Activated CD4-positive, alpha-beta T cell treated with anti-CD3 and anti-CD28 coated beads, Interleukin-2, amount 10 ng/mL, durations not matched to agents 24 days and 14 days (primary cell): ENCODE results near the gene CDC14A. TPM values are rescaled to one million over a fixed set of nuclear protein-coding genes. Genes with fewer than 3 reads are reported as not detected.

Experiments used
- DNase-seq: peaks from one replicate; pipeline ENCODE4 v3.0.0; 2022
- H3K27ac Mint-ChIP-seq: one replicate; pipeline ENCODE4 v1.8.0; 2022; ENCODE audit warnings: mild to moderate bottlenecking, mixed read lengths
- H3K27me3 Mint-ChIP-seq: one replicate; pipeline ENCODE4 v1.8.0; 2022; ENCODE audit warnings: mixed read lengths
- H3K36me3 Mint-ChIP-seq: one replicate; pipeline ENCODE4 v1.8.0; 2022; ENCODE audit warnings: low read depth, mild to moderate bottlenecking, mixed read lengths
- H3K4me1 Mint-ChIP-seq: one replicate; pipeline ENCODE4 v1.8.0; 2021; ENCODE audit warnings: mixed read lengths
- H3K4me3 Mint-ChIP-seq: one replicate; pipeline ENCODE4 v1.8.0; 2022; ENCODE audit warnings: mild to moderate bottlenecking, moderate library complexity, mixed read lengths
- H3K9me3 Mint-ChIP-seq: one replicate; pipeline ENCODE4 v1.8.0; 2021; ENCODE audit warnings: mixed read lengths
- intact Hi-C: fragments of 100-400 bp; cut with micrococcal nuclease; formaldehyde crosslinking; loops from one replicate; pipeline ENCODE4 v1.15.1; 2023
- total RNA-seq: library from RNA; stranded (reverse); gene quantifications from 2 replicates; pipeline ENCODE4 v1.2.3, GENCODE V29; 2022

Gene CDC14A
- total RNA-seq, 1 donor from 2014 or later: 10.3 TPM

DNA sequence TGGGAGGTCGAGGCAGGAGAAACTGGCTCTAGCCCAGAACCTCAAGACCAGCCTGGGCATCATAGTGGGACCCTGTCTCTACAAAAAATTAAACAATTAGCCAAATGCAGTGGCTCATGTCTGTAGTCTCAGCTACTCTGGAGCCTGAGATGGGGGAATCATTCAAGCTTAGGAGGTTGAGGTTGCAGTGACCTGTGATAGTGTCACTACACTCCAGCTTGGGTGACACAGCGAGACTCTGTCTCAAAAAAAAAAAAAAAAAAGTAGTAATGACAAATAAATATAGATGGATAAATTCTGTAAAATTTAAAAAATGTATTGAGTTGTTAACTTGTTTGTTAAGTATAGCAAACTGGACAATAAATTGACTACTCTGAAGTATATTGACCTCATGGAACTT is 5.9 kb upstream of the CDC14A start:
- intact Hi-C loops: no loop called here
- Mint-ChIP-seq H3K27ac (no peak overlapping the region), H3K9me3 (no peaks in the 10 kb centered on the region), H3K4me1 (peaks cover 6% of the 10 kb centered on the region), H3K27me3 (peaks cover 11% of the 10 kb centered on the region), H3K36me3 (no peaks in the 10 kb centered on the region), H3K4me3 (no peak overlapping the region)
- DNase-seq: no peak

DNA sequence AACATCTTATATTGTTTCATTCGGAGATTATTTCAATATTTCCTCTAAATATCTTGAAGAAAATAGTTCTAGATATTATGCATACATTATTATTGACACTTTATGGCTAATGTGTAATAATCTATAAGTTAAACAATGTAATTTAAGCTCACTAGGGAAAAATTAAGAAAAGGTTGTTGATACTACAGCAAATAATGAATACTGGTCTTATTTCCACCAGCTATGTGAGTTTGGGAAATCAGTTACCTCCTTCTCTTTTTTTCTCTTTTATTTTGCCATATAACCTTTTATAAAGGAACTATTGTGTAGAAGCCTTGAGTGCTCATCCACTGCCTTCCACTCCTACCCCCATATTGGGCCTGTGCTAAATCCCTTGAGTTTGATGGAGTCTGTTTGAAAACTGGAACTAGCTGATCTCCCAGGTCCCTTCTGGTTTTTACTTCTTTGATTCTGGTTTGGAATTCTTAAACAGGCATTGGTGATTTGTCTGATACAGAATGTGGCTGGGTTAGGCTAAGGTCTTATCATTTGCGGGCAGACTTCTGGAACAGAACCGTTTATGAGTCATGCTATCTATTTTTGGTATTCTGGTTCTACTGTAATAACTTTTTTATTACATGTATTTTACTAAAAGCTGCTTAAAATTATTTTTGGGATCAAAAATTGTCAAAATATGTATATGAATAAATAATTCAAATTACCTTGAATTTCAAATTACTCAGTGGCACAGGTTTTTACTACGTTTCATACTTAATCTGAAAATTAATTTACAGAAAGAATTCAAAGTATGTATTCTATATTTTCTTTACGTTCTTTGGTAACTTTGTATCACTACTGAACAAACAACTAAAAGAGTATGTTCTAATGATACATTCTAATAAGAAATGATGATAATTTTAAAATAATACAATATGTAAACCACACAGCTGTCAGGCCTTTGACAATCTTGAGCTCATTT is 5.0 kb upstream of the CDC14A start:
- Mint-ChIP-seq H3K4me1 (peaks cover 11% of the 10 kb centered on the region), H3K36me3 (peaks cover 2% of the 10 kb centered on the region), H3K27ac (no peak overlapping the region), H3K27me3 (peaks cover 6% of the 10 kb centered on the region), H3K4me3 (no peak overlapping the region), H3K9me3 (no peaks in the 10 kb centered on the region)
- DNase-seq: no peak
- intact Hi-C loops: no loop called here

DNA sequence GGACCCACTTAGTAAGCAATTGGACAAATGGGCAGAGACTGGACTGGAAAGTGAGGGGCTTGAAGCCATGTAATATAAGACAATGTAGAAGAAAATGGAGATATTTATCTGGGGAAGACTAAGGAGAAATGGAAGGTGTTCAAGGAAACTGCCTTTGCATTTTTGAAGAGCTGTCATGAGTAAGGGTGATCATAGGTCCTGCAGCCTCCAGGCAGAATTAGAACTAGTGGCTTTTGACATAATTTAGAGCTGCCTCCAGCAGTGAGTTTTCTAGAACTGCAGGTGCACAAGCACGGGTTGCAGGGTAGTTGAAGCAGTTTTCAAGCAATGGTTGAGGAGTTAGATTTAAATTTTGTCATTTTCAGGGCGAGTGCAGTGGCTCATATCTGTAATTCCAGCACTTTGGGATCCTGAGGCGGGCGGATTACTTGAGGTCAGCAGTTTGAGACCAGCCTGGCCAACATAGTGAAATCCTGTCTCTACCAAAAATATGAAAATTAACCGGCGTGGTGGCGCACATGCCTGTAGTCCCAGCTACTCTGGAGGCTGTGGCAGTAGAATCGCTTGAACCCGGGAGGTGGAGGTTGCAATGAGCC is 3.7 kb upstream of the CDC14A start:
- Mint-ChIP-seq H3K36me3 (peaks cover 7% of the 10 kb centered on the region), H3K9me3 (no peaks in the 10 kb centered on the region), H3K27ac (no peak overlapping the region), H3K4me1 (peaks cover 17% of the 10 kb centered on the region), H3K27me3 (peaks cover 6% of the 10 kb centered on the region), H3K4me3 (no peak overlapping the region)
- no peak for DNase-seq
- intact Hi-C loops: no loop called here

DNA sequence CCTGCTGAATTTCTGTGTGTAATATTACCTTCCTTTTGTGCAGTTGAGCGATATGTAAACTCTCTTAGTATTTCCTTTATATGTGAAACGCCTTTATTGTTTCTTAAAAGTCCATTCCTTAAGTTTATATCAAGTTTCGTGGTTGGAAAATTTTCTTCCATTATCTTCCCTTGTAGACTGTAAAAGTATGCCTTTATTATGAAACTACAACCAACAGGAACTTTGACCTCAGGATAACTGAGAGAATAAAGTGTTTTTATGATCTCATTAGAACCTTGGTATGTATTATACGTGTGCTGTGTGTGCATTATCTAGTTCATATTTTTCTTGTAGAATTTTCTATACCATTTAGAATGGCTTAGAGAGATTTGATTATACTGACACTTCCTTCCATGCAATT is 3.1 kb upstream of the CDC14A start:
- Mint-ChIP-seq H3K4me1 (peaks cover 23% of the 10 kb centered on the region), H3K9me3 (no peaks in the 10 kb centered on the region), H3K27ac (no peak overlapping the region), H3K4me3 (no peak overlapping the region), H3K36me3 (peaks cover 9% of the 10 kb centered on the region), H3K27me3 (peaks cover 3% of the 10 kb centered on the region)
- DNase-seq: no peak
- intact Hi-C loops: no loop called here

DNA sequence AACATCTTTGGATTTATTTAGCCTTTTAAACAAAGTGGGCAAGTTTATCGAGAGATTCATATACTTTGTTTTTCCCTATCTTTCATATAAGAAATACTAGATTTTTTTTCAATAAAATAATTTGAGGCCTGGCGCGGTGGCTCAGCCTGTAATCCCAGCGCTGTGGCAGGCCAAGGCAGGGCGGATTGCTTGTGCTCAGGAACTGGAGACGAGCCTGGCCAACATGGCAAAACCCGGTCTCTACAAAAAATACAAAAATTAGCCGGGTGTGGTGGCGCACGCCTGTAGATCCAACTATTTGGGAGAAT is 1.6 kb upstream of the CDC14A start:
- DNase-seq: no peak
- peak overlapping the region; percentile 98 for H3K27ac Mint-ChIP-seq
- H3K4me3 Mint-ChIP-seq: peak overlapping the region; percentile 96
- H3K4me1 Mint-ChIP-seq: peaks cover 37% of the 10 kb centered on the region
- H3K27me3 Mint-ChIP-seq: peaks cover 3% of the 10 kb centered on the region
- intact Hi-C loops: loop anchor here (5.0 to 10.0 kb wide), 3 partner anchors 103 to 887 kb away; partner anchors contain the start of genes DBT, GPR88 and S1PR1
- H3K9me3 Mint-ChIP-seq: no peaks in the 10 kb centered on the region
- H3K36me3 Mint-ChIP-seq: peaks cover 21% of the 10 kb centered on the region

DNA sequence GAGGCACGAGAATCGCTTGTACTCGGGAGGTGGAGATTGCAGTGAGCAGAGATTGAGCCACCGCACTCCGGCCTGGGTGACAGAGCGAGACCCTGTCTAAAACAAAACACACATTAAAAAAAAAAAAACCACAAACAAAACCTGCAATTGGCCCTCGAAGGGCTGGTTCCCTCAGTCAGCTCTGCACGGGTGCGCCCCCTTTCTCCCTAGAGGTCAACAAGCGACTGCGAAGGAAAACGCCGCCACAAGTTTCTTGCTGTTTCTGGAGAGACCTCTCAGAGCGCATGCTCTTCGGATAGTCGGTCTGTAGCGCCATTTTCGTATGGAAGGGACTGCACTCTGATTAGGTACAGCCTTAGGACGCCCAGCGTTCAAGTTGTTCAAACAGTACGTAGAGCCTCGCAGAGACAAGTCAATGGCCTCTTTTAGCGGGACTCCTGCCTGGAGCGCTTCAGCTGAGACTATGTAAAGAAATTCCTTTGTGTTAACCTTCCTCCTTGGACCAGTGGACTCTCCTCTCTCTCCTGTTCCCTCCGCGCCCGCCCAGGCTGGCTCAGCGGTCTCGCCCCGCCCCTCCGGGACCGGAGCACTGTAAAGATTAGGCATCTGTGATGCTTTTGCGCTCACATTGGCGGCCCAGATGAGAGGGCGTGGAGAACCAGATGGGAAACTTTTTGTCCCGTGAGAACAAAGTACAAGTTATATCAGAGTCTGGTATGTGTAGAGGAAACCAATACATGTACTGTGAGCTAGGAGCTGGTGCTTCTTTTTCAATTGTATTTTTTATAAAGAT is 1.0 kb upstream of the CDC14A start:
- intact Hi-C loops: loop anchor here (5.0 to 10.0 kb wide), 3 partner anchors 104 to 886 kb away; partner anchors contain the start of genes DBT, GPR88 and S1PR1
- peaks cover 42% of the 10 kb centered on the region for H3K4me1 Mint-ChIP-seq
- DNase-seq: peak; percentile 96
- H3K27me3 Mint-ChIP-seq: no peaks in the 10 kb centered on the region
- H3K4me3 Mint-ChIP-seq: peak overlapping the region; percentile 96
- H3K9me3 Mint-ChIP-seq: no peaks in the 10 kb centered on the region
- H3K27ac Mint-ChIP-seq: peak overlapping the region; percentile 98
- H3K36me3 Mint-ChIP-seq: peaks cover 27% of the 10 kb centered on the region

DNA sequence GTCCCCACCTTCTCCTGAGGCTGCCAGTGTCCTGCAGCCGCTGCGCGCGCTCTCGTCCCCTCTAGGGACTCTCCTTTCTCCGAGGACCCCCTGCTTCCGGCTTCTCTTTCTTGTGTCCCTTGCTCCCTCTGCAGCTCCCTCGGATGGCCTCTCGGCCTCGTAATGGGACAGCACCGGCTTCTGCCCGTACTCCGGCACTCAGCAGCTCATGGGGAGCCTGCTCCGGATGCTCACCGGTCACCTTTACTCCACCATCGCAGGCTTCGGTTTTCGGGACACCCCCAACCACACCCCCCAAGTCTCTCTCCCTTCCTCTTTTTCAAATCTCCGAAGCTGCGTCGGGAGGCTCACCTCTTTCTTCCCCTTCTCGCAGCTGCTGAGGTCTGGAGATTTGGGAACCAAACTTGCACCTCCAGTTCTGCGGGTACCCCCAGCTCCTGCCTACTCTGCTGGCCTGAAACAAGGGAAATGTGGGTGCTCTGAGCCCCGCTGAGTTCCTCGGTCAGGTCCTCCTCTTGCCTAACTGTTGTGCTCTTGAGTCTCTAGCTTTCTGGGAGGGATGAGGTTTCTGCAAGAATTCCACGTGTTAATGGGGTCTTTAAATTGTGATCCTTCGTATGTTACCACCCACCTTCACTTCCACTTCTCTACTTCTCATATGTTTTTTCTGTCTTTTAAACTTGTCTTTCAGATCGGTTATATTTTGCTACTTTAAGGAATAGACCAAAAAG is 930 bp downstream of the CDC14A start:
- Mint-ChIP-seq H3K9me3 (no peaks in the 10 kb centered on the region), H3K36me3 (peaks cover 35% of the 10 kb centered on the region), H3K4me1 (peaks cover 54% of the 10 kb centered on the region), H3K4me3 (peak overlapping the region; percentile 96), H3K27me3 (no peaks in the 10 kb centered on the region), H3K27ac (peak overlapping the region; percentile 98)
- DNase-seq: peak; percentile 83
- intact Hi-C loops: loop anchor here (2.0 to 10.0 kb wide), 5 partner anchors 106 to 884 kb away; partner anchors contain the start of genes DBT, EXTL2, GPR88 and S1PR1

DNA sequence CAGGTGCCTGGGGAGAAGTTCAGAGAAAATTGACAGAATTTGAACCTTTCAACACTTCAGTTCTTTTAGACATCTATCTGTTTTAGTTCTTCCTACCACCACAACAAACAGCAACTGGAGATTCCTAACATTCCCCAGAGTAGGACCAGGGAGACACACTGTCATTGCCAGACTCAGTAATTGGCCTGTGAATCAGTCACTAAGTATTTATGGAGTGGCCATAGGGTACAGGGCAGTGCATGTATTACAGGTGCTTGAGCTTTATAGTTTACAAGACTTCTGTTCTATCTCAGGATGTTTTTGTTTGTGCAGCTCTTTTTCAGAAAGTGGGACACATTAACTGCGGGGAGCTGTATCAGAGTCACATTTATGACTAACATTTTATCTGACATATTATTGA is 1.7 kb downstream of the CDC14A start:
- Mint-ChIP-seq H3K27ac (peak overlapping the region; percentile 98), H3K9me3 (no peaks in the 10 kb centered on the region), H3K27me3 (no peaks in the 10 kb centered on the region), H3K36me3 (peaks cover 39% of the 10 kb centered on the region), H3K4me3 (peak overlapping the region; percentile 96), H3K4me1 (peaks cover 57% of the 10 kb centered on the region)
- intact Hi-C loops: loop anchor here (2.0 to 10.0 kb wide), 5 partner anchors 107 to 883 kb away; partner anchors contain the start of genes DBT, EXTL2, GPR88 and S1PR1
- peak; percentile 63 for DNase-seq

DNA sequence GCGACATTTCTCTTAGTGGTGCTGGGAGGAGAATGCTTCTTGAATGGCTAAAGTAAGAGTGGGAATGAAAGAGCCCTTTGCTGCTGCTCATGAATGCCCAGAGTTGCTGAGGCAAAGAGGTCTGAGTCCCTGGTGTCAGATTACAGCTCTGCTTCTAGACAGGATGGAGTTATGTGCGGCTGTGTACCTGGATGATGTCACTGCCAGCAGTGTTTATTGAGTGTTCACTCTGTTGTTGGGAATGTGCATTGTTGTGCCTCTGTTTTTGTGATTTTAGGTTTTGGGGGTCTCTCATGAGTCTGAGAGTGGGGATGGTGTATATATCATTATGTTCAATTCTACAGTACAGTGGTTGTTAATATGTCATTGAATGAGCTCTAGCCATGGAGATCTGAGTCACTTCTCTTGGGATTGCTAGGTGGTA is 2.7 kb downstream of the CDC14A start:
- H3K9me3 Mint-ChIP-seq: no peaks in the 10 kb centered on the region
- peak; percentile 74 for DNase-seq
- peaks cover 61% of the 10 kb centered on the region for H3K4me1 Mint-ChIP-seq
- H3K27me3 Mint-ChIP-seq: no peaks in the 10 kb centered on the region
- H3K36me3 Mint-ChIP-seq: peaks cover 45% of the 10 kb centered on the region
- H3K4me3 Mint-ChIP-seq: peak overlapping the region; percentile 96
- intact Hi-C loops: loop anchor here (5.0 to 10.0 kb wide), 3 partner anchors 108 to 882 kb away; partner anchors contain the start of genes DBT, GPR88 and S1PR1
- peak overlapping the region; percentile 71 for H3K27ac Mint-ChIP-seq

DNA sequence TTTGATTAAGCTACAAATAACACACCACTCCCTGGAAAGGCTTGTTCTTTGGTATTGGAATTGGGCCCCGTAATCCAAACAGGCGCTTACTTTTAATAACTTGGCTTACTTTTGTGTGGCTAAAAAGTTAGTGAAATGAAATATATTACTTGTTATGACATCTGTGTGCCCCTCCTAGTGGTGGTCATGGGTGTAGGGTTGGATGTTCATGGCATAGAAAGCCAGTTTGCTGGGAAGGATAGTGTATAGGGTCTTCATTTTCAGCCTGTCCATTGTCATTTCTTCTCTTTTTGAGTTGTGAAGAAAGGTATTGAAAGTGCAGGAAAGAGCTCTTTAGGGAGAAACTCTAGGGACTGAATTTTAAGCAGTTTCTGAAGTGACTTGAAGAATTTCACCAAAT is 5.9 kb downstream of the CDC14A start:
- DNase-seq: peak; percentile 61
- H3K4me3 Mint-ChIP-seq: no peak overlapping the region
- no peaks in the 10 kb centered on the region for H3K27me3 Mint-ChIP-seq
- H3K9me3 Mint-ChIP-seq: no peaks in the 10 kb centered on the region
- peaks cover 61% of the 10 kb centered on the region for H3K36me3 Mint-ChIP-seq
- intact Hi-C loops: loop anchor here (10.0 kb wide), 1 partner anchor 177 kb away; the partner anchor contains the start of gene GPR88
- H3K27ac Mint-ChIP-seq: no peak overlapping the region
- peaks cover 66% of the 10 kb centered on the region for H3K4me1 Mint-ChIP-seq

DNA sequence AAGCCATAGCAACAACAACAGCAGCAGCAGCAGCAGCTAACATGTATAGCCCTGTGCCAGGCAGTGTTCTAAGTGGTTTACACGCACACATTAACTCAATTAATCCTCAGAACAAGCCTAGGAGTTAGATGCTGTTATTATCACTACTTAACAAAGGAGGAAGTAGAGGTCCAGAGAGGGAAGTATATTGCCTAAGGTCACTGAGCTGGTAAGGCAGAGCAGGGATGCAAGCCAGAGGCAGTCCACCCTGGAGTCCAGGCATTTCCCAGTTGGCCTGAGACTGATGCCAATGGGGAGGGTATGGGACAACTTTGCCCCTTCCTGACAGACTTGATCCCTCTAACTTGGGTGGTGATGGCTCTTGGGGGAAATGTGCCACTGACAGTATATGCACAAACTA is 6.8 kb downstream of the CDC14A start:
- no peak overlapping the region for H3K4me3 Mint-ChIP-seq
- intact Hi-C loops: loop anchor here (10.0 kb wide), 1 partner anchor 176 kb away; the partner anchor contains the start of gene GPR88
- H3K9me3 Mint-ChIP-seq: no peaks in the 10 kb centered on the region
- no peak overlapping the region for H3K27ac Mint-ChIP-seq
- peaks cover 59% of the 10 kb centered on the region for H3K36me3 Mint-ChIP-seq
- H3K4me1 Mint-ChIP-seq: peaks cover 58% of the 10 kb centered on the region
- peak; percentile 53 for DNase-seq
- no peaks in the 10 kb centered on the region for H3K27me3 Mint-ChIP-seq

DNA sequence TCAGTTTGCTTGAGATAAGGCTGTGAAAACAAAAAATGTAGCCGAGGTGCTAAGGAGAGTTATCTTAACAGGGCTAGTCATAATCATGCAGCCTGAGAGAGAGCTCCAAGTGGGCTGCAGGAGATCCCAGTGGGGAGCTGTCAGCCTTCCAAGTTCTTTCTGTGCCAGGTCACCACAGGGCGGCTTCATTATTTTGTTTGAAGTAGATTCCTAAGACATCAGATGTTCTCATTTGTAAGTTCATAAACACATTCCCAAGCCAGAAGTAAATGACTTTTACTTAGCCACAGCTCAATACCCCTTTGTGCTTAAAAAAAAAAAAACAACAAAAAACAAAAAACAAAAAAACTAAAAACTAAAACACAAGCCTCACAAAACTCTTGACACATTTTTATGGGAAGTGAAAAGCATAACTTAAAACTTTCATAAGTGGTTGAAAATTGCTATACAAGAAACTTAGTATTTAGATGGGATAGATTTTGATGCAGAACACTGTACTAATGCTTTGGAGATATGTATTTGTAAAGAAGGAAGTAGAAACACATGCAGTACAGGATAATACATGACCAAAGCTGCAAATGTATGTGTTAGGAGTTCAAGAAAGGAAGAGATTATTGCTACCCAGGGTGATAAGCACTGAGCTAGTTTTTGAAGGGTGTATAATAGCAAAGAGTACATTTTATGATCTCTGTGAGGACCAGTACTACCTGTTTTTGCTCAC is 8.6 kb downstream of the CDC14A start:
- no peak for DNase-seq
- no peak overlapping the region for H3K4me3 Mint-ChIP-seq
- H3K4me1 Mint-ChIP-seq: peaks cover 54% of the 10 kb centered on the region
- H3K27ac Mint-ChIP-seq: no peak overlapping the region
- peaks cover 60% of the 10 kb centered on the region for H3K36me3 Mint-ChIP-seq
- no peaks in the 10 kb centered on the region for H3K27me3 Mint-ChIP-seq
- H3K9me3 Mint-ChIP-seq: no peaks in the 10 kb centered on the region
- intact Hi-C loops: no loop called here
